Measurements from ENCODE around the gene ADGRL3.
"Not testable (repeated sequence)": the region's sequence is repeated elsewhere in the genome, so short reads cannot be mapped to it uniquely, and the experiment has no call there.

DNA sequence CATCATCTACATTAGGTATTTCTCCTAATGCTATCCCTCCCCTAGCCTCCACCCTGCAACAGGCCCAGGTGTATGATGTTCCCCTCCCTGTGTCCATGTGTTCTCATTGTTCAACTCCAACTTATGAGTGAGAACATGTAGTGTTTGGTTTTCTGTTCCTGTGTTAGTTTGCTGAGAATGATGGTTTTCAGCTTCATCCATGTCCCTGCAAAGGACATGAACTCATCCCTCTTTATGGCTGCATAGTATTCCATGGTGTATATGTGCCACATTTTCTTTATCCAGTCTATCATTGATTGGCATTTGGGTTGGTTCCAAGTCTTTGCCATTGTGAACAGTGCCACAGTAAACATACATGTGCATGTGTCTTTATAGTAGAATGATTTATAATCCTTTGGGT is 7.0 kb downstream of the ADGRL3 start:
- TF ChIP-seq, protein P1, sequence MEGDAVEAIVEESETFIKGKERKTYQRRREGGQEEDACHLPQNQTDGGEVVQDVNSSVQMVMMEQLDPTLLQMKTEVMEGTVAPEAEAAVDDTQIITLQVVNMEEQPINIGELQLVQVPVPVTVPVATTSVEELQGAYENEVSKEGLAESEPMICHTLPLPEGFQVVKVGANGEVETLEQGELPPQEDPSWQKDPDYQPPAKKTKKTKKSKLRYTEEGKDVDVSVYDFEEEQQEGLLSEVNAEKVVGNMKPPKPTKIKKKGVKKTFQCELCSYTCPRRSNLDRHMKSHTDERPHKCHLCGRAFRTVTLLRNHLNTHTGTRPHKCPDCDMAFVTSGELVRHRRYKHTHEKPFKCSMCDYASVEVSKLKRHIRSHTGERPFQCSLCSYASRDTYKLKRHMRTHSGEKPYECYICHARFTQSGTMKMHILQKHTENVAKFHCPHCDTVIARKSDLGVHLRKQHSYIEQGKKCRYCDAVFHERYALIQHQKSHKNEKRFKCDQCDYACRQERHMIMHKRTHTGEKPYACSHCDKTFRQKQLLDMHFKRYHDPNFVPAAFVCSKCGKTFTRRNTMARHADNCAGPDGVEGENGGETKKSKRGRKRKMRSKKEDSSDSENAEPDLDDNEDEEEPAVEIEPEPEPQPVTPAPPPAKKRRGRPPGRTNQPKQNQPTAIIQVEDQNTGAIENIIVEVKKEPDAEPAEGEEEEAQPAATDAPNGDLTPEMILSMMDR (IDR thresholded peaks at IDR 0.05): not testable (repeated sequence)
- not testable (repeated sequence) for TF ChIP-seq POLR2AphosphoS5 (IDR thresholded peaks at IDR 0.05)
